H1 (cell line): Measurements from ENCODE around the gene CASK. TPM values are rescaled to one million over a fixed set of nuclear protein-coding genes. Genes with fewer than 3 reads are reported as not detected.

Source experiments
- CEBPB ChIP-seq: IDR thresholded peaks from 2 replicates; pipeline ENCODE4 v1.6.1; 2012; ENCODE audit warnings: low read depth, low read length
- CHD7 ChIP-seq: fragments of 300-600 bp; sonication (generic); IDR thresholded peaks from 2 replicates; pipeline ENCODE4 v1.7.1; 2012; ENCODE audit warnings: low read length, moderate library complexity, mild to moderate bottlenecking, inconsistent platforms; ENCODE audit not compliant: insufficient replicate concordance
- CREB1 ChIP-seq: IDR thresholded peaks from 2 replicates; pipeline ENCODE4 v1.6.1; 2012; ENCODE audit warnings: inconsistent platforms
- FOSL1 ChIP-seq: IDR thresholded peaks from 2 replicates; pipeline ENCODE4 v1.6.1; 2011; ENCODE audit warnings: mild to moderate bottlenecking, low read depth, low read length, moderate library complexity; ENCODE audit not compliant: insufficient read depth
- NANOG ChIP-seq: IDR thresholded peaks from 2 replicates; pipeline ENCODE4 v1.6.1; 2011; ENCODE audit warnings: low read length, low read depth, mild to moderate bottlenecking, inconsistent platforms; ENCODE audit not compliant: insufficient read depth, poor library complexity, severe bottlenecking
- POLR2A ChIP-seq, 2 experiments: IDR thresholded peaks; 1 replicate in 1 of 2; 2 replicates in 1 of 2; pipeline ENCODE4 v1.6.1; 2011; ENCODE audit warnings: low read depth in 2 of 2, low read length in 2 of 2, mild to moderate bottlenecking in 2 of 2; ENCODE audit errors: control extremely low read depth in 1 of 2
- SP2 ChIP-seq: IDR thresholded peaks from 2 replicates; pipeline ENCODE4 v1.6.1; 2012; ENCODE audit warnings: mild to moderate bottlenecking, low read length, inconsistent platforms
- USF2 ChIP-seq: IDR thresholded peaks from 2 replicates; pipeline ENCODE4 v1.6.1; 2011; ENCODE audit warnings: low read length, improper control_type of control experiment
- ZNF274 ChIP-seq: IDR thresholded peaks from 2 replicates; pipeline ENCODE4 v1.7.0; 2012; ENCODE audit warnings: low read length, borderline replicate concordance; ENCODE audit errors: extremely low read depth
- polyA plus RNA-seq, 7 experiments: library from polyadenylated mRNA; depleted of rRNA in 3 of 7; stranded (reverse) in 5 of 7; unstranded in 2 of 7; fragments of >200 nt in 5 of 7; fragments of 200-250 nt in 2 of 7; gene quantifications; 1 replicate in 5 of 7; 2 replicates in 1 of 7; 4 replicates in 1 of 7; pipeline versions ENCODE4 v1.2.1 to v1.2.3, GENCODE V29; 2011 to 2013; ENCODE audit warnings: missing spikeins in 2 of 7, mixed read lengths in 2 of 7
- total RNA-seq: library from RNA; stranded (reverse); fragmentation: NEBNext Ultra II Directional; extraction: Animal tissue kit (Norgen Biotek cat#: 25700); gene quantifications from 2 replicates; pipeline ENCODE4 v1.2.1, GENCODE V29; 2021
- TF ChIP-seq, protein P1 (sequence below): IDR thresholded peaks from 2 replicates; pipeline ENCODE4 v1.6.1; 2012; ENCODE audit warnings: low read length, inconsistent platforms

The CASK gene
- total and polyA plus RNA-seq, 2 of the 8 experiments (the other 6 are each of a cell fraction or from before 2014, with no cell fraction given) = 21.6 to 55.1 TPM

DNA sequence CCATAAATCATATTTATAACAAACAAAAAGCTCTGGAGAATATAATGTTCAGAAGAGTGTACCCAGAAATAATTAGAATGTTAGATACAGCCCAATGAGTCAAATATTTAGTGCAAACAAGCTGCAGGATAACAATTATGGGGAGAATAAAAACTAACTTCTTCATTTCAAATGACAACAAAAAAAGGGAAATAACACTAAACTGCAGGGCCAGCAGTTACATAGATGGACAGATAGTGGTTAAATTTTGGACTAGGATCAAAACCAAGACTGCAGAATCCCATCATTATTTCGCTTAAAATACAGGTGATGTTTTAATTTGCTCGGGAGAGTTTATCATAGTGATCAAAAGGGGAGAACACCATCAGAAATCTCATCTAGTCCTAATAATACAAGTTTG, 235.2 kb downstream of the CASK start (continued):
- no peak for TF ChIP-seq CHD7
- no peak for TF ChIP-seq POLR2A (IDR thresholded peaks at IDR 0.05; ENCODE audit: control extremely low read depth in 1 of 2, low read depth in 2 of 2, low read length in 2 of 2)
- no peak for TF ChIP-seq NANOG
- no peak for TF ChIP-seq FOSL1
- TF ChIP-seq CEBPB = no peak
- TF ChIP-seq, protein P1, sequence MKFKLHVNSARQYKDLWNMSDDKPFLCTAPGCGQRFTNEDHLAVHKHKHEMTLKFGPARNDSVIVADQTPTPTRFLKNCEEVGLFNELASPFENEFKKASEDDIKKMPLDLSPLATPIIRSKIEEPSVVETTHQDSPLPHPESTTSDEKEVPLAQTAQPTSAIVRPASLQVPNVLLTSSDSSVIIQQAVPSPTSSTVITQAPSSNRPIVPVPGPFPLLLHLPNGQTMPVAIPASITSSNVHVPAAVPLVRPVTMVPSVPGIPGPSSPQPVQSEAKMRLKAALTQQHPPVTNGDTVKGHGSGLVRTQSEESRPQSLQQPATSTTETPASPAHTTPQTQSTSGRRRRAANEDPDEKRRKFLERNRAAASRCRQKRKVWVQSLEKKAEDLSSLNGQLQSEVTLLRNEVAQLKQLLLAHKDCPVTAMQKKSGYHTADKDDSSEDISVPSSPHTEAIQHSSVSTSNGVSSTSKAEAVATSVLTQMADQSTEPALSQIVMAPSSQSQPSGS = no peak
- TF ChIP-seq ZNF274 = no peak
- TF ChIP-seq CREB1 = no peak
- TF ChIP-seq SP2 = no peak
- TF ChIP-seq USF2 = no peak
